ENCODE results near the gene PCDHGA4.
"Not testable (repeated sequence)": the region's sequence is repeated elsewhere in the genome, so short reads cannot be mapped to it uniquely, and the experiment has no call there.

PCDHGA4 gene

DNA sequence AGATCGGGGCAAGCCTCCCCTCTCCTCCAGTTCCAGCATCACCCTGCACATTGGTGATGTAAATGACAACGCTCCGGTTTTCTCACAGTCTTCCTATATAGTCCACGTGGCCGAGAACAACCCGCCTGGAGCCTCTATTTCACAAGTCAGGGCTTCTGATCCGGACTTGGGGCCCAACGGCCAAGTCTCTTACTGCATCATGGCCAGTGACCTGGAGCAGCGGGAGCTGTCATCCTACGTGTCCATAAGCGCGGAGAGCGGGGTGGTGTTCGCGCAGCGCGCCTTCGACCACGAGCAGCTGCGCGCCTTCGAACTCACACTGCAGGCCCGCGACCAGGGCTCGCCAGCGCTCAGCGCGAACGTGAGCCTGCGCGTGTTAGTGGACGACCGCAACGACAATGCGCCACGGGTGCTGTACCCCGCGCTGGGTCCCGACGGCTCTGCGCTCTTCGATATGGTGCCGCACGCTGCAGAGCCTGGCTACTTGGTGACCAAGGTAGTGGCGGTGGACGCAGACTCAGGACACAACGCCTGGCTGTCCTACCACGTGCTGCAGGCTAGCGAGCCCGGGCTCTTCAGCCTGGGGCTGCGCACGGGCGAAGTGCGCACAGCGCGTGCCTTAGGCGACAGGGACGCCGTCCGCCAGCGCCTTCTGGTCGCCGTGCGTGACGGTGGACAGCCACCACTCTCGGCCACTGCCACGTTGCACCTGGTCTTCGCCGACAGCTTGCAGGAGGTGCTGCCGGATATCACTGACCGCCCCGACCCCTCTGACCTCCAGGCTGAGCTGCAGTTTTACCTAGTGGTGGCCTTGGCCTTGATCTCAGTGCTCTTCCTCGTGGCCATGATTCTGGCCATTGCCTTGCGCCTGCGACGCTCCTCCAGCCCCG is 34.6 kb downstream of the PCDHGA4 start:
- TF ChIP-seq ZFP30 (CRISPR knock-in tag; IDR thresholded peaks at IDR 0.05) (no peak), ZNF8 (CRISPR knock-in tag; IDR thresholded peaks at IDR 0.05) (no peak)
- ATAC-seq: no peak

DNA sequence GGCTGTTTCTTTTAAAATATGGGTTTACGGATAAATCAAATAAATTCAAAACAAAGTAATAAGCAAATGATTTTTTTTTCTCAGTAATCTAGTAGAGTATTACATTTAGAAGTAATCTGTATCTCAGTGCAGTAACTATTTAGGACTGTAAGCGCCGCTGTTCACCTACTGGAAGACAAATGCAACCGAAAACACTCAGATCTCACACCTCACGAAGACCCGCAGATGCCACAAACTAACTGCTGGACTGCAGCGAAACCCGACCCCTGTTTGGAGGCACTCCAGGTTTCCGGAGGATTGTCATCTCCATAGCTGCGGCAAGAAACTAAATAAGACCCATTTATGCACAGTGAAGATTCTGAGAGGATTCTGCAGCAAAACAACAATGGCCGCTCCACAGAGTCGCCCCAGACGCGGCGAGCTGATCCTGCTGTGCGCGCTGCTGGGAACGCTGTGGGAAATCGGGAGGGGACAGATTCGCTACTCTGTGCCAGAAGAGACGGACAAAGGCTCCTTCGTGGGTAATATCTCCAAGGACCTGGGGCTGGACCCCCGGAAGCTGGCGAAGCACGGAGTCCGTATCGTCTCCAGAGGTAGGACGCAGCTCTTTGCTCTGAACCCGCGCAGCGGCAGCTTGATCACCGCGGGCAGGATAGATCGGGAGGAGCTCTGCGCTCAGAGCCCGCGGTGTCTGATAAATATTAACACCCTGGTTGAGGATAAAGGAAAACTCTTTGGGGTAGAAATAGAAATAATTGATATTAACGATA is 37.8 kb downstream of the PCDHGA4 start, which contains the start of gene PCDHGA8:
Gene PCDHGA8, plus strand, starts transcription at position 205 of the 770 bp plus-strand sequence. Its CDS starts 181 bp downstream, at position 386.
- TF ChIP-seq ARNTL (CRISPR knock-in tag; IDR thresholded peaks at IDR 0.05; ENCODE audit: borderline replicate concordance, low read depth) (no peak), ZNF70 (CRISPR knock-in tag; IDR thresholded peaks at IDR 0.05) (no peak), OSR1 (CRISPR knock-in tag; IDR thresholded peaks at IDR 0.05) (no peak), ZNF8 (CRISPR knock-in tag; IDR thresholded peaks at IDR 0.05) (no peak), ZC3H10 (CRISPR knock-in tag; IDR thresholded peaks at IDR 0.05) (no peak), TOX (CRISPR knock-in tag; IDR thresholded peaks at IDR 0.05; ENCODE audit: borderline replicate concordance) (no peak), BACH2 (CRISPR knock-in tag; IDR thresholded peaks at IDR 0.05; ENCODE audit: borderline replicate concordance) (no peak), RARB (CRISPR knock-in tag; IDR thresholded peaks at IDR 0.05) (no peak)
- ATAC-seq: no peak

DNA sequence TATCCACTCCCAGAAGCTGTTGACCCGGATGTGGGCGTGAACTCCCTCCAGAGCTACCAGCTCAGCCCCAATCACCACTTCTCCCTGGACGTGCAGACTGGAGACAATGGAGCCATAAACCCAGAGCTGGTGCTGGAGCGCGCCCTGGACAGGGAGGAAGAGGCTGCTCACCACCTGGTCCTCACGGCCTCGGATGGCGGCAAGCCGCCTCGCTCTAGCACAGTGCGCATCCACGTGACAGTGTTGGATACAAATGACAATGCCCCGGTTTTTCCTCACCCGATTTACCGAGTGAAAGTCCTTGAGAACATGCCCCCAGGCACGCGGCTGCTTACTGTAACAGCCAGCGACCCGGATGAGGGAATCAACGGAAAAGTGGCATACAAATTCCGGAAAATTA is 38.4 kb downstream of the PCDHGA4 start:
- no peak for ATAC-seq
- TF ChIP-seq TOX (CRISPR knock-in tag; IDR thresholded peaks at IDR 0.05; ENCODE audit: borderline replicate concordance) (no peak), CSDC2 (CRISPR knock-in tag; IDR thresholded peaks at IDR 0.05) (no peak)
- TF ChIP-seq, protein P1, sequence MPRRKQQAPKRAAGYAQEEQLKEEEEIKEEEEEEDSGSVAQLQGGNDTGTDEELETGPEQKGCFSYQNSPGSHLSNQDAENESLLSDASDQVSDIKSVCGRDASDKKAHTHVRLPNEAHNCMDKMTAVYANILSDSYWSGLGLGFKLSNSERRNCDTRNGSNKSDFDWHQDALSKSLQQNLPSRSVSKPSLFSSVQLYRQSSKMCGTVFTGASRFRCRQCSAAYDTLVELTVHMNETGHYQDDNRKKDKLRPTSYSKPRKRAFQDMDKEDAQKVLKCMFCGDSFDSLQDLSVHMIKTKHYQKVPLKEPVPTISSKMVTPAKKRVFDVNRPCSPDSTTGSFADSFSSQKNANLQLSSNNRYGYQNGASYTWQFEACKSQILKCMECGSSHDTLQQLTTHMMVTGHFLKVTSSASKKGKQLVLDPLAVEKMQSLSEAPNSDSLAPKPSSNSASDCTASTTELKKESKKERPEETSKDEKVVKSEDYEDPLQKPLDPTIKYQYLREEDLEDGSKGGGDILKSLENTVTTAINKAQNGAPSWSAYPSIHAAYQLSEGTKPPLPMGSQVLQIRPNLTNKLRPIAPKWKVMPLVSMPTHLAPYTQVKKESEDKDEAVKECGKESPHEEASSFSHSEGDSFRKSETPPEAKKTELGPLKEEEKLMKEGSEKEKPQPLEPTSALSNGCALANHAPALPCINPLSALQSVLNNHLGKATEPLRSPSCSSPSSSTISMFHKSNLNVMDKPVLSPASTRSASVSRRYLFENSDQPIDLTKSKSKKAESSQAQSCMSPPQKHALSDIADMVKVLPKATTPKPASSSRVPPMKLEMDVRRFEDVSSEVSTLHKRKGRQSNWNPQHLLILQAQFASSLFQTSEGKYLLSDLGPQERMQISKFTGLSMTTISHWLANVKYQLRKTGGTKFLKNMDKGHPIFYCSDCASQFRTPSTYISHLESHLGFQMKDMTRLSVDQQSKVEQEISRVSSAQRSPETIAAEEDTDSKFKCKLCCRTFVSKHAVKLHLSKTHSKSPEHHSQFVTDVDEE (CRISPR knock-in tag; IDR thresholded peaks at IDR 0.05): no peak

DNA sequence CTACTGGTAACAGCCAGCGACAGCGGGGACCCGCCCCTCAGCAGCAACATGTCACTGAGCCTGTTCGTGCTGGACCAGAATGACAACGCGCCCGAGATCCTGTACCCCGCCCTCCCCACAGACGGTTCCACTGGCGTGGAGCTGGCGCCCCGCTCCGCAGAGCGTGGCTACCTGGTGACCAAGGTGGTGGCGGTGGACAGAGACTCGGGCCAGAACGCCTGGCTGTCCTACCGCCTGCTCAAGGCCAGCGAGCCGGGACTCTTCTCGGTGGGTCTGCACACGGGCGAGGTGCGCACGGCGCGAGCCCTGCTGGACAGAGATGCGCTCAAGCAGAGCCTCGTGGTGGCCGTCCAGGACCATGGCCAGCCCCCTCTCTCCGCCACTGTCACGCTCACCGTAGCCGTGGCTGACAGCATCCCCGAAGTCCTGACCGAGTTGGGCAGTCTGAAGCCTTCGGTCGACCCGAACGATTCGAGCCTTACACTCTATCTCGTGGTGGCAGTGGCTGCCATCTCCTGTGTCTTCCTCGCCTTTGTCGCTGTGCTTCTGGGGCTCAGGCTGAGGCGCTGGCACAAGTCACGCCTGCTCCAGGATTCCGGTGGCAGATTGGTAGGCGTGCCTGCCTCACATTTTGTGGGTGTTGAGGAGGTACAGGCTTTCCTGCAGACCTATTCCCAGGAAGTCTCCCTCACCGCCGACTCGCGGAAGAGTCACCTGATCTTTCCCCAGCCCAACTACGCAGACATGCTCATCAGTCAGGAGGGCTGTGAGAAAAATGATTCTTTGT is 39.8 kb downstream of the PCDHGA4 start:
- not testable (repeated sequence) for ATAC-seq

DNA sequence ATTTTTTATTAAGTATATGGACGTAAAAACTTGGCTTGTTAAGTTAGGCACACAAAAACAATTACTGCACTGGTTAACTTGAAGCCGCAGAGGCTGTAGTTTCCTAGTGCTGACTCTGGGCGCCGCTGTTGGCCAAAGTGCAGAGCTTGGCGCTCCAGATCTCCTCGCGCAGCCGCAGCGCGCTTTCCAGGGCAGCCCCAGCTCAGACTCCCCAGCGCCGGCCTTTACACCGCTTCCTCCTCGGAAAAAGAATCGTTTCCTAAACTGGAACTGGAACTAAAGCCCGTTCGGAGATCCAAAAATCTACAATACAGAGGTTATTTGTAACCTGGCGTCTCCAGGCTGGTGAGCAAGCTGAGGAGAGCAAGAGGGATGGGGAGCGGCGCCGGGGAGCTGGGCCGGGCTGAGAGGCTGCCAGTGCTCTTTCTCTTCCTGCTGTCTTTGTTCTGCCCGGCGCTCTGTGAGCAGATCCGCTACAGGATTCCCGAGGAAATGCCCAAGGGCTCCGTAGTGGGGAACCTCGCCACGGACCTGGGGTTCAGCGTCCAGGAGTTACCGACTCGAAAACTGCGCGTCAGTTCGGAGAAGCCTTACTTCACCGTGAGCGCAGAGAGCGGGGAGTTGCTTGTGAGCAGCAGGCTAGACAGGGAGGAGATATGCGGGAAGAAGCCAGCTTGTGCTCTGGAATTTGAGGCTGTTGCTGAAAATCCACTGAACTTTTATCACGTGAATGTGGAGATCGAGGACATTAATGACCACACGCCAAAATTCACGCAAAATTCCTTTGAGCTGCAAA is 43.1 kb downstream of the PCDHGA4 start, which contains the start of gene PCDHGB5:
Gene PCDHGB5, plus strand, starts transcription at position 192 of the 796 bp plus-strand sequence. Its CDS starts 181 bp downstream, at position 373.
- not testable (repeated sequence) for ATAC-seq

DNA sequence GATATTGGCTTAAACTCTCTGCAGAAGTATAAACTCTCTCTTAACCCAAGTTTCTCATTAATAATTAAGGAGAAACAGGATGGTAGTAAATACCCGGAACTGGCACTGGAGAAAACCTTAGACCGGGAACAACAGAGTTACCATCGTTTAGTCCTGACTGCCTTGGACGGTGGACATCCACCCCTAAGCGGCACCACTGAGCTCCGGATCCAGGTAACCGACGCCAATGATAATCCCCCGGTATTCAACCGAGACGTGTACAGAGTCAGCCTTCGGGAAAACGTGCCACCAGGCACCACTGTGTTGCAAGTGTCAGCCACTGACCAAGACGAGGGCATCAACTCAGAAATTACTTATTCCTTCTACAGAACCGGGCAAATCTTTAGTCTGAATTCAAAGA is 43.8 kb downstream of the PCDHGA4 start:
- TF ChIP-seq ISL1 (CRISPR knock-in tag; IDR thresholded peaks at IDR 0.05) (no peak), TCF4 (CRISPR knock-in tag; IDR thresholded peaks at IDR 0.05; ENCODE audit: borderline replicate concordance) (no peak), ZC3H10 (CRISPR knock-in tag; IDR thresholded peaks at IDR 0.05) (no peak), ZNF565 (CRISPR knock-in tag; conservative IDR thresholded peaks at IDR 0.05; ENCODE audit: low read depth) (no peak), CSDC2 (CRISPR knock-in tag; IDR thresholded peaks at IDR 0.05) (no peak), ZNF8 (CRISPR knock-in tag; IDR thresholded peaks at IDR 0.05) (no peak), BACH2 (CRISPR knock-in tag; IDR thresholded peaks at IDR 0.05; ENCODE audit: borderline replicate concordance) (no peak), ESRRG (CRISPR knock-in tag; IDR thresholded peaks at IDR 0.05) (no peak), ZNF70 (CRISPR knock-in tag; IDR thresholded peaks at IDR 0.05) (no peak), TOX (CRISPR knock-in tag; IDR thresholded peaks at IDR 0.05; ENCODE audit: borderline replicate concordance) (no peak), PPARA (CRISPR knock-in tag; IDR thresholded peaks at IDR 0.05; ENCODE audit: borderline replicate concordance) (no peak), RARB (CRISPR knock-in tag; IDR thresholded peaks at IDR 0.05) (no peak), ZFP30 (CRISPR knock-in tag; IDR thresholded peaks at IDR 0.05) (no peak), ZFP3 (CRISPR knock-in tag; IDR thresholded peaks at IDR 0.05) (no peak)
- TF ChIP-seq, protein P2, sequence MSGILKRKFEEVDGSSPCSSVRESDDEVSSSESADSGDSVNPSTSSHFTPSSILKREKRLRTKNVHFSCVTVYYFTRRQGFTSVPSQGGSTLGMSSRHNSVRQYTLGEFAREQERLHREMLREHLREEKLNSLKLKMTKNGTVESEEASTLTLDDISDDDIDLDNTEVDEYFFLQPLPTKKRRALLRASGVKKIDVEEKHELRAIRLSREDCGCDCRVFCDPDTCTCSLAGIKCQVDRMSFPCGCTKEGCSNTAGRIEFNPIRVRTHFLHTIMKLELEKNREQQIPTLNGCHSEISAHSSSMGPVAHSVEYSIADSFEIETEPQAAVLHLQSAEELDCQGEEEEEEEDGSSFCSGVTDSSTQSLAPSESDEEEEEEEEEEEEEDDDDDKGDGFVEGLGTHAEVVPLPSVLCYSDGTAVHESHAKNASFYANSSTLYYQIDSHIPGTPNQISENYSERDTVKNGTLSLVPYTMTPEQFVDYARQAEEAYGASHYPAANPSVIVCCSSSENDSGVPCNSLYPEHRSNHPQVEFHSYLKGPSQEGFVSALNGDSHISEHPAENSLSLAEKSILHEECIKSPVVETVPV (CRISPR knock-in tag; IDR thresholded peaks at IDR 0.05): no peak
- TF ChIP-seq, protein P1 (CRISPR knock-in tag; IDR thresholded peaks at IDR 0.05): no peak
- no peak for ATAC-seq

Data from SK-N-SH treated with all-trans-retinoic acid at 6 μM for 48 hours (cell line).